AG20443 (cell line): Measurements from ENCODE around the gene PPP1R16B.

Experiments used
- DNase-seq: peaks from one replicate; pipeline ENCODE4 v3.0.0; 2012; ENCODE audit warnings: low spot score, mixed read lengths

Gene PPP1R16B

DNA sequence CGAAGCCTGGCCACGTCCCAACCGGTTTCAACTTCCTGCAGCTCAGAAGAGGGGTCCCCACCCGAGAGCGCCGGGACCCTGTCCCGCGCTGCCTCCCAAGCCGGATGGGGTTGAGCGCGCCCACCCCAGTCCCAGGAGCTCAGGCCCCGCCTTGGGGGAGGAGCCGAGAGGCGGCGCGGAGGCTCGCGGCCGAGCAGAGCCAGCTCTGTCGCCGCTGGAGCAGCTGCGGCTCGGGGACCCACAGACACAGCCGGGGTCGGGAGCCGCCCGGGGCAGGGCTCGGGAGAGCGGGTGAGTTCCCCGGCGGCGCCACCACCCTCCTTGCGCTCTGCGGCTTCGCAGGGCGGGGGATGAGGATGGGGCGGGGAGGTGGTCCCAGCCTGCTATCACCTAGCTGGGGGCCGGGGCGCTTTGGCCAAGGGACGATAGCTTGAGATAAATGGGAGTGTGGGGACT is at the start of gene PPP1R16B:
Gene PPP1R16B (plus strand): TSS at position 196 of the 456 bp plus-strand sequence. CDS start 30,229 bp downstream, outside the sequence.
- DNase-seq: peak; percentile 68

DNA sequence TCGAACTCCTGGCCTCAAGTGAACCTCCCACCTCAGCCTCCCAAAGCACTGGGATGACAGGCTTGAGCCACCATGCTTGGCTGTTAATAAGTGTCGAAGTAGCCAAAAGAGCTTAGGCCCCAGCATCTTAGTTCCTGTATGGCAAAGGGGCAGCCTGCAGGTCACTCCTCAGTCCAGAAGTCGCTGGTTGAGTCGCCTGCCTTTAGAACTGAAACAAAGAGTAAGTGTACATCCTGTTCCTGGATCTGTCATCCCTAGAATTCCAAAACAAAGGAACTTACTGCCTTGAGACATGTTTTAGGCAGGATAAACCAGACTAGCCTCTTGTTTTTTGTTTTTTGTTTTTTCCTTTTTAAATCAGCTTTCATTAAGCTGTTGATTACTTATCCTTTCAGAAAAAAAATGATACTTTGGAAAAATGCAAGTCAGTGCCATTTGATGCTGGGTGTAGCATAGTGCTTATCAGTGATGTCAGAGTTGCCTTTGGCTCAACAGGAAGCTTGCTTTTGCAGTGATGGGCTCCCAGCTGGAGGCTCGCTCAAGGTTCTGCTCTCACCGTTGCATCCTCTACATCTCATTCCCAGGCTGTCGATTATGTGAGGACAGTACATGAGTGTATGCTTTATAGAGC is 48.2 kb upstream of the PPP1R16B start:
- no peak for DNase-seq

GRCh38 chr20:38759106-38759505 is 46.4 kb upstream of the PPP1R16B start:
- DNase-seq: no peak

GRCh38 chr20:38760978-38761377 is 44.5 kb upstream of the PPP1R16B start:
- DNase-seq: no peak

- DNase-seq: no peak
Observed at GRCh38 chr20:38762174-38762573, 43.3 kb upstream of the PPP1R16B start.

DNA sequence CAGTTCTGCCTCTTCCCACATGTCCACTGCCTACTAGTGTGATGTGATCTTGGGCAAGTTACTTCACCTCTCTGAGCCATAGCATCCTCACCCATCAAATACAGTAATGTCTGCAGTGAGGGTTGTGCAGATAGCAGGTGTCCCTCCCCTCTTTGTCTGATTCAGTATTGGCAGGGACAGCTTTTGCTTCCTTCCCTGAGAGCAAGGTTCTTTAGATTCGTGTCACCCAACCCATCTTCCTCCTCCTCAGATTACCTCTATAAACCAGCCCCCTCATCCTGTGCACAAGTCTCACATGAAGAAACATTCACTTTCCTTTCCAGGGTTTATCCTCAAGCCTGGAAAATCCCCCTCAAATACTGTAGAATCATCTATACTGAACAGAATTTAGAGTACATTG is 41.9 kb upstream of the PPP1R16B start:
- DNase-seq: no peak

- peak; percentile 92 for DNase-seq
Observed at GRCh38 chr20:38764567-38765318, 40.8 kb upstream of the PPP1R16B start.

DNA sequence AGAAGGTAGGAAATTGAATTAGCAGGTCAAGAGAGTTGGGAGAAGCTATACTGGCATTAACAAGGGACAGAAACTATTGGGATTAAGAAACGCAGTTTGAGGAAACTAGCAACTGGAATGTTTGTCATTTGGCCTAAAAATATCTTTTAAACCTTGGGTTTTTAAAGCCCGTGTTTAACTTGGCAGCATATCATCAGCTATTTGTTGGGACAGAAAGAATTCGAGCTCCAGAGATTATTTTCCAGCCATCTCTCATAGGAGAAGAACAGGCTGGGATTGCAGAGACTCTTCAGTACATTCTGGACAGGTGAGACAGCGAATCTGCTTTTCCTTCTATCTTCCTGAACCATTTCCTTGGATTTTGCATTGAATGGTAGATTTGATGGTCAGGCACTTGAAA is 39.4 kb upstream of the PPP1R16B start:
- no peak for DNase-seq

DNA sequence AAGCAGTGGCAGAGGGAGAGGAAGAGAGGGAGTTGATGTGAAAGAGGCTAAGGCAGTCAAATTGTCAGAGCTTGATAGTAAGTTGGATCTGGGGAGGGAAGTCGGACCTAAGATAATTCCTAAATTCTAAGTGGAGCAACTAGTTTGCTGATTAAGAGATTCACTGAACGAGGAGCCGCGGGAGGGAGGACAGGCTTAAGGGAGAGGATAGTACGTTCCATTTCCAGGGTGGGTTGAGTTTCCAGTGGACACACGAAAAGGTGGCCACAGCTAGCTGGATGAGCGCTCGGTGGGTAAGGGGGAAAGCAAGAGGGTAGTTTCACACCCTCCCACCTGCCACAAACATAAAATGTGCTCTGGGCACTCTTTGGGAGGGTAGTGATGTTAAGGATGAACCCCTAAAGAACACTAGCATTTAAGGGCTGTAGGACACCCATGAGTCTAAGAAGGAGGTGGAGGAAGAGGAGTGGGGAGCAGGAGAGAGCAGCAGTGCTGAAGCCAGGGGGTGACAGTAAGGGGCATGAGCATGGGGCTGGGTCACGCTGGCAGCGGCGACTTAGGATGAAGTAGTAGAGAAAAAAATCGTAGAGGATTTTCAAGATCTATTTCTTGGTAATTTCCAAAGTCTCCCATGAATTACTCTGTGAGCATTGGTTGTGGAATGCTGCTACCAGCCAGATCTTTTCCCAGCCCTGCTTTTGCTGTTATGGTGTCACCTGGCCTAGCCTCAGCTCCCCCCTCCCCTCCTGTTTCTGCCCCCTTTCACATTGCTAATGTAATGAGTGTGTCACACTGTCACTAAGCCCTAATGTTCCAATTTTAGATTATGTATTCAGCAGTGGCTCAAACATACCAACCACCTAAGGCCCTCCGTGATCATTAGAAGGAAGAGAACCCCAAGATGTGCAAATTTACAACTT is 35.9 kb upstream of the PPP1R16B start:
- no peak for DNase-seq

GRCh38 chr20:38770546-38770945 is 35.0 kb upstream of the PPP1R16B start:
- no peak for DNase-seq

GRCh38 chr20:38770970-38771369 is 34.5 kb upstream of the PPP1R16B start:
- DNase-seq: no peak

DNA sequence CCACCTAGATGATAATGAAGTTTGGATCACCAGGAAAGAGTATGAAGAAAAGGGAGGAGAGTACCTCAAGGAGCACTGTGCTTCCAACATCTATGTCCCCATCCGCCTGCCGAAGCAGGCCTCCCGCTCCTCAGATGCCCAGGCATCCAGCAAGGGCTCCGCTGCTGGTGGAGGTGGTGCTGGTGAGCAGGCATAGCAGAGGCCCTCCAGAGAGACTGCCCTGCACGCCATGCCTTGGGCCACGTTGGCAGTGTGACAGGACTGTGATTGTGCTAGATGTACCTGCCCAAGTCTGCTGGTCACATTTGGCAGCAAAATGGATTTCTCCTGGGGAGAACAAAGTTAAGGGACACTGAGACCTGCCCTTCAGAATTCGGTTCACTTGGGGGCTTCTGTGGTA is 33.9 kb upstream of the PPP1R16B start:
- no peak for DNase-seq

GRCh38 chr20:38774167-38774566 is 31.3 kb upstream of the PPP1R16B start:
- no peak for DNase-seq

- no peak for DNase-seq
Observed at GRCh38 chr20:38776363-38776762, 29.1 kb upstream of the PPP1R16B start.

DNA sequence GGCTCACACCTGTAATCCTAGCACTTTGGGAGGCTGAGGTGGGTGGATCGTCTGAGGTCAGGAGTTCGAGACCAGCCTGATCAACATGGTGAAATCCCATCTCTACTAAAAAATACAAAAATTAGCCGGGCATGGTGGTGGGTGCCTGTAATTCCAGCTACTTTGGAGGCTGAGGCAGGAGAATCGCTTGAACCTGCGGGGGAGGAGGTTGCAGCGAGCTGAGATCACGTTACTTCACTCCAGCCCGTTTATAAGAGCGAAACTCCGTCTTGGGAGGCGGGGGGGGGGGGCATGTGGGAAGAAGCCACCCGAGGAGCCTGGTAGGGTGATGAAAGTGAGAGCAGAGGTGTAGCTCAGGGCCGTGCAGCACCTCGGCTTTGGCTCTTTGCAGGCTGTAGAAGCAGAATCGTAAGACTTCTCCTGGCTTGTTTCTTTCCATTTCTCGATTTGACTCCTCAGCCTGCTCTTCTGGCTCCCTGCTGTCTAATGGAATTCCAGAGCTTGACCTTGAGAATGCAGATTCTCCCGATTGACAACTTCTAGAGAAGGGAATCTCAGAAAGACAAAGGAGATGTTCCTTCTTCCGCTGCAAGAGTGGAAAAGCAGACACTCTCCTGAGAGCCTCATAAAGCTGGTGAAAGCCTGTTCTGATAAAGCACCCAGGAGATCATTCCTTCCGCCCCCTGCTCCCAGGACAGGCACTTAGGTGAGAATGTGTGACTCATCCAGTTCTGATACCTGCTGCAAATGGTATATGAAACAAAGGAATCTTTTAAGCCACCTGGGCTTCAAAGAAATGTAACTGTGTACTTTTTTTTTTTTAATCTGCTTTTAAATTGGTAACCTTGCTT is 26.0 kb upstream of the PPP1R16B start:
- no peak for DNase-seq

GRCh38 chr20:38782275-38782674 is 23.2 kb upstream of the PPP1R16B start:
- no peak for DNase-seq

- DNase-seq: no peak
Observed at GRCh38 chr20:38787870-38788269, 17.6 kb upstream of the PPP1R16B start.

DNA sequence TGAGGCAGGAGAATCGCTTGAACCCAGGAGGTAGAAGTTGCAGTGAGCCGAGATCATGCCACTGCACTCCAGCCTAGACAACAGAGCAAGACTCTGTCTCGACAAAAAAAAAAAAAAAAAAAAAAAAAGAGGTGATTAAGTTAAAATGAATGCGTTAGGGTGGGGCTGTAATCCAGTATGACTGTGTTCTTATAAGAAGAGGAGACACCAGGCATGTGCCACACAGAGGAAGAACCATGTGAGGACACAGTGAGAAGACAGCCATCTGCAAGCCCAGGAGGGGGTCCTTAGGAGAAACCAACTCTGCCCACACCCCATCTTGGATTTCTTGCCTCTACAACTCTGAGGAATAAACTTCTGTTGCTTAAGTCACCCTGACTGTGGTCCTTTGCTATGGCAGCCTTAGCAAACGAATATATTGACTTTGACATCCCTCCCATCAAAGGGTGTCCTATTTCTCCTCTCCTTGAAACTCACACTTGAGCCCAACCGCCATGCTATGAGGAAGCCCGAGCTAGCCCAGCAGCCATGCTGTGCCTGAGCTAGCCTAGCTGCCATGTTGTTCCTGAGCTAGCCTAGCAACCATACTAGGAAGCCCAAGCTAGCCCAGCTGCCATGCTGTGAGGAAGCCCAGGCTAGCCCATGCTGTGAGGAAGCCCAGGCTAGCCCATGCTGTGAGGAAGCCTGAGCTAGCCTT is 15.8 kb upstream of the PPP1R16B start:
- peak; percentile 49 for DNase-seq

DNA sequence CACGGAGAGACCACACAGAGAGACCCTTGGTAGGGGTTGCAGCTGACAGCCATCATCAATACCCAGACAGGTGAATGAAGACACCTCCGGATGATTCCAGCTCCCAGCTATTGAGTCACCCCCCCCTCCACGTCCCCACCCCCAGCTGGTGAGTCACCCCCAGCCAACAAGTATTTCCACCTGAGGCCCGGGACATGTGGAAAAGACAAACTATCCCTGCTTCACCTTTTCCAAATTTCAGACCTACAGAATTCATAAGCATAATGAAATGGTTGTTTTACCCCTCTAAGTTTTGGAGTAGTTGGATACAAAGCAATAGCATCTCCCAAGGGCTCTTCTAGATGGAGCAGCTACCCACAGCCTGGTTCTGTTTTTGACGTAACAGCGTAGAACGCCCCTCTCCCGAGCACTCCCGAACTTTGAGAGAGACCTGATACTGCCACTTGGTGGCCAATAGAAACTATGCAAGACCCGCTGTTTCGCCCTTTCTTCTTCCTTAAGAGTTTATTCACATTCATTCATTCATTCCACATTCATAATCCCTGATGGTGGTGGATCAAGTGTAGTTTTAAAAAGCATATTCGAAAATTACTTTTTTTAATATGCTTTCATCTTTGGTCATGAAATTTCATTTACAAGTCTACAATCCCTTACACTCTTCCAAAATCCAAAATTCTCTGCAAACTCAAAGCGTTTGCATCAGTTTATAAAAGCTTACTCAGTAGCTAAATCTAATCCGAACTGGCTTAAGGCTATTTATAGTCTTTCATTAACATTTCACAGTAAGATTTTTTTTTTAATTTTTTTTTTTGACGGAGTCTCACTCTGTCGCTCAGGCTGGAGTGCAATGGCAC is 15.1 kb upstream of the PPP1R16B start:
- peak; percentile 69 for DNase-seq

DNA sequence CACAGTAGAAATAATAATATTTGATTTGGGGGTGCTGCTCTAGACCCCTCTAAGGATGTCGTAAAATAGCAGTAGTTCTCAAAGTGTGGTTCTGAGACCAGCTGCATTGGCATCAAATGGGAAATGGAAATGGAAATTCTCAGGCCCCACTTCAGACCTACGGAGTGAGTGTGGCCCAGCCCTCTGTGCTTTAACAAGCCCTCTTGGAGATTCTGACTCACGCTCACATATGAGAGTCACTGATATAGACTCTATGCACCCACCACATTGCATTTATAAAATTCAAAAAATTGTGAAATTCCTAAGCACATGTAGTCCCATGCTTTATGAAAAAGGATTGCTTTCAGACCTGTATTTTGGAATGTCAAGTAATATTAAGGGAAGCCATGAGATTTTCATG is 14.2 kb upstream of the PPP1R16B start:
- DNase-seq: no peak
